ENCODE data around the gene CCNDBP1.

GRCh38 chr15:43189296-43189695, 4.1 kb downstream of the CCNDBP1 start:
- no peak for TF ChIP-seq CTCF (IDR thresholded peaks at IDR 0.05; ENCODE audit: low read depth, low read length)
- TF ChIP-seq EZH2phosphoT487 (IDR thresholded peaks at IDR 0.05; ENCODE audit: low read depth): no peak

Measured in OCI-LY3 (cell line).